Body of pancreas (tissue), 4 donors: ENCODE results near the gene APPBP2.

Source experiments
- POLR2A ChIP-seq, 3 donors: fragments of 450-650 bp; IDR thresholded peaks; one replicate each; pipeline ENCODE4 v1.6.1; 2016; ENCODE audit warnings: antibody characterized with exemption in 3 of 3, mild to moderate bottlenecking in 2 of 3
- TF ChIP-seq, protein P1 (sequence below), 7 experiments: fragments of 450-650 bp in 4 of 7; fragments of 200-600 bp in 3 of 7; sonication (generic) in 3 of 7; IDR thresholded peaks; one replicate each; pipeline ENCODE4 v1.5.1; 2016 to 2019; ENCODE audit warnings: antibody characterized with exemption in 7 of 7

DNA sequence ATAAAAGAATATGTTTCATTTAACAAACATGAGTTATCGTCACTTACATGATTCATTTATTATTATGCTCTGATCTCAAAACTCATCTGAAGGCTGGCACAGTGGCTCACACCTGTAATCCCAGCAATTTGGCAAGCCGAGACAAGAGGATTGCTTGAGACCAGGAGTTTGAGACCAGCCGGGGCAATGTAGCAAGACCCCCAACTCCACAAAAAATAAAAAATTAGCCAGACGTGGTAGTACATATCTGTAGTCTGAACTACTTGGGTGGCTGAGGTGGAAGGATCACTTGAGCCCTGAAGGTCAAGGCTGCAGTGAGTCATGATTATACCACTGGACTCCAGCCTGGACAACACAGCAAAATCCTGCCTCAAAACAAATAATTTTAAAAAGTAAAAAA is 16.0 kb downstream of the APPBP2 start:
- TF ChIP-seq POLR2A (IDR thresholded peaks at IDR 0.05), result no peak
- TF ChIP-seq, protein P1, sequence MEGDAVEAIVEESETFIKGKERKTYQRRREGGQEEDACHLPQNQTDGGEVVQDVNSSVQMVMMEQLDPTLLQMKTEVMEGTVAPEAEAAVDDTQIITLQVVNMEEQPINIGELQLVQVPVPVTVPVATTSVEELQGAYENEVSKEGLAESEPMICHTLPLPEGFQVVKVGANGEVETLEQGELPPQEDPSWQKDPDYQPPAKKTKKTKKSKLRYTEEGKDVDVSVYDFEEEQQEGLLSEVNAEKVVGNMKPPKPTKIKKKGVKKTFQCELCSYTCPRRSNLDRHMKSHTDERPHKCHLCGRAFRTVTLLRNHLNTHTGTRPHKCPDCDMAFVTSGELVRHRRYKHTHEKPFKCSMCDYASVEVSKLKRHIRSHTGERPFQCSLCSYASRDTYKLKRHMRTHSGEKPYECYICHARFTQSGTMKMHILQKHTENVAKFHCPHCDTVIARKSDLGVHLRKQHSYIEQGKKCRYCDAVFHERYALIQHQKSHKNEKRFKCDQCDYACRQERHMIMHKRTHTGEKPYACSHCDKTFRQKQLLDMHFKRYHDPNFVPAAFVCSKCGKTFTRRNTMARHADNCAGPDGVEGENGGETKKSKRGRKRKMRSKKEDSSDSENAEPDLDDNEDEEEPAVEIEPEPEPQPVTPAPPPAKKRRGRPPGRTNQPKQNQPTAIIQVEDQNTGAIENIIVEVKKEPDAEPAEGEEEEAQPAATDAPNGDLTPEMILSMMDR (IDR thresholded peaks at IDR 0.05), result no peak
